Measurements from ENCODE around the gene KRT84. TPM values are rescaled to one million over a fixed set of nuclear protein-coding genes. Genes with fewer than 3 reads are reported as not detected.

Gene KRT84
- polyA plus RNA-seq, 1 donor from 2014 or later = not detected

GRCh38 chr12:52392465-52393007, 7.1 kb upstream of the KRT84 start:
- no peak overlapping the region for H3K4me3 ChIP-seq (ENCODE audit: low read length)
- no peaks in the 10 kb centered on the region for H3K36me3 ChIP-seq (ENCODE audit: insufficient read depth, low read length)
- H3K4me2 ChIP-seq (ENCODE audit: low read length) = no peak overlapping the region
- no peak overlapping the region for H2AFZ ChIP-seq (ENCODE audit: low read depth, low read length)
- no peaks in the 10 kb centered on the region for H3K27me3 ChIP-seq (ENCODE audit: insufficient read depth, low read depth, low read length)
- H3K9me3 ChIP-seq (ENCODE audit: low read length) = no peaks in the 10 kb centered on the region
- H3K27ac ChIP-seq (ENCODE audit: low read length) = no peak overlapping the region
- TF ChIP-seq EZH2 (IDR thresholded peaks at IDR 0.05; ENCODE audit: borderline replicate concordance, insufficient read depth, low read length, poor library complexity, severe bottlenecking) (no peak), EP300 (conservative IDR thresholded peaks at IDR 0.05; ENCODE audit: poor library complexity, severe bottlenecking) (no peak), TAF1 (IDR thresholded peaks at IDR 0.05; ENCODE audit: low read depth) (no peak), POLR2AphosphoS5 (IDR thresholded peaks at IDR 0.05) (no peak), SMC3 (conservative IDR thresholded peaks at IDR 0.05; ENCODE audit: poor library complexity) (no peak), MXI1 (conservative IDR thresholded peaks at IDR 0.05; ENCODE audit: poor library complexity, severe bottlenecking) (no peak), REST (IDR thresholded peaks at IDR 0.05; ENCODE audit: borderline replicate concordance) (no peak), CTCF (IDR thresholded peaks at IDR 0.05; ENCODE audit: poor library complexity, severe bottlenecking) (no peak), RAD21 (conservative IDR thresholded peaks at IDR 0.05) (no peak)
- no peaks in the 10 kb centered on the region for H3K9me2 ChIP-seq (ENCODE audit: insufficient read depth, low read length)
- no peaks in the 10 kb centered on the region for H3K79me2 ChIP-seq (replicated peaks; ENCODE audit: insufficient read depth, low read length)
- no peaks in the 10 kb centered on the region for H4K20me1 ChIP-seq (ENCODE audit: insufficient read depth)
- no peak overlapping the region for H3K9ac ChIP-seq (ENCODE audit: low read length)
- H3F3A ChIP-seq (ENCODE audit: insufficient read depth, low read length, poor library complexity, severe bottlenecking) = no peaks in the 10 kb centered on the region

- Histone ChIP-seq H3K27me3 (ENCODE audit: insufficient read depth, low read depth, low read length) (no peaks in the 10 kb centered on the region), H3K4me3 (ENCODE audit: low read length) (no peak overlapping the region), H3K27ac (ENCODE audit: low read length) (no peak overlapping the region), H3K36me3 (ENCODE audit: insufficient read depth, low read length) (no peaks in the 10 kb centered on the region), H4K20me1 (ENCODE audit: insufficient read depth) (no peaks in the 10 kb centered on the region), H3K9ac (ENCODE audit: low read length) (no peak overlapping the region), H3K79me2 (replicated peaks; ENCODE audit: insufficient read depth, low read length) (no peaks in the 10 kb centered on the region), H2AFZ (ENCODE audit: low read depth, low read length) (no peak overlapping the region), H3K4me2 (ENCODE audit: low read length) (no peak overlapping the region), H3K9me3 (ENCODE audit: low read length) (no peaks in the 10 kb centered on the region), H3F3A (ENCODE audit: insufficient read depth, low read length, poor library complexity, severe bottlenecking) (no peaks in the 10 kb centered on the region), H3K9me2 (ENCODE audit: insufficient read depth, low read length) (no peaks in the 10 kb centered on the region)
- TF ChIP-seq CTCF (IDR thresholded peaks at IDR 0.05; ENCODE audit: poor library complexity, severe bottlenecking) = no peak
- no peak for TF ChIP-seq RAD21 (conservative IDR thresholded peaks at IDR 0.05)
- TF ChIP-seq MXI1 (conservative IDR thresholded peaks at IDR 0.05; ENCODE audit: poor library complexity, severe bottlenecking) = no peak
- no peak for TF ChIP-seq TAF1 (IDR thresholded peaks at IDR 0.05; ENCODE audit: low read depth)
Observed at GRCh38 chr12:52391618-52392002, 6.2 kb upstream of the KRT84 start.
